Activated CD8-positive, alpha-beta T cell treated with anti-CD3 and anti-CD28 coated beads, Interleukin-2, amount 10 ng/mL, durations not matched to agents 7 days and 5 days (primary cell): ENCODE results near the gene MCCC1. TPM values are rescaled to one million over a fixed set of nuclear protein-coding genes. Genes with fewer than 3 reads are reported as not detected.

Source experiments
- total RNA-seq, 2 experiments: library from RNA; stranded (reverse); gene quantifications; one replicate each; pipeline ENCODE4 v1.2.3, GENCODE V29; 2021

Gene MCCC1
- total RNA-seq, 2 experiments from 2014 or later, result 30.1 to 32.7 TPM

Other genes with a start within 250 kb of the MCCC1 start
- 10 to 100 TPM; 80.8 to 84.5 TPM for gene DCUN1D1, start 119.0 kb downstream of the MCCC1 start, total RNA-seq
- gene LAMP3, start 63.2 kb upstream of the MCCC1 start, total RNA-seq, result 10 to 100 TPM; 14.3 to 15.2 TPM
- gene B3GNT5, start 153.8 kb upstream of the MCCC1 start, total RNA-seq, result 1 to 10 TPM in 1 of 2 experiments, under 1 TPM in 1; 0.86 to 1.4 TPM